ENCODE results near the gene C12orf57. TPM values are rescaled to one million over a fixed set of nuclear protein-coding genes. Genes with fewer than 3 reads are reported as not detected.
A peak's percentile ranks its signal among the peaks of the same experiment; 100 is the strongest.

Gene C12orf57
- total RNA-seq, 1 experiment from 2014 or later = 103 TPM

GRCh38 chr12:6938353-6939190 is 5.2 kb upstream of the C12orf57 start:
- Mint-ChIP-seq H3K36me3 (ENCODE audit: insufficient read depth, unreplicated experiment) (peaks cover 92% of the 10 kb centered on the region), H3K4me3 (ENCODE audit: low read depth, unreplicated experiment) (peak overlapping the region; percentile 75), H3K4me1 (ENCODE audit: low read depth, unreplicated experiment) (peaks cover 37% of the 10 kb centered on the region), H3K27ac (ENCODE audit: unreplicated experiment) (peak overlapping the region; percentile 93), H3K9me3 (ENCODE audit: low read depth, unreplicated experiment) (no peaks in the 10 kb centered on the region), H3K27me3 (ENCODE audit: unreplicated experiment) (peaks cover 6% of the 10 kb centered on the region)
- no peak for DNase-seq
- intact Hi-C loops (cut with micrococcal nuclease; ENCODE audit: unreplicated experiment) = no loop called here
- BruUV-seq (replicated peaks) = TSS peak; percentile 10
- CTCF ChIA-PET = interaction anchor here (0.6 to 1.2 kb wide), 6 partner anchors 10 to 69 kb away, joined by 3 to 10 read pairs (median 6); no protein-coding TSS in a partner anchor
- TF ChIP-seq CTCF (IDR thresholded peaks at IDR 0.05; ENCODE audit: unreplicated experiment) = no peak

GRCh38 chr12:6939191-6939540 is 4.7 kb upstream of the C12orf57 start:
- peaks cover 37% of the 10 kb centered on the region for H3K4me1 Mint-ChIP-seq (ENCODE audit: low read depth, unreplicated experiment)
- BruUV-seq (replicated peaks) = no TSS peak
- H3K9me3 Mint-ChIP-seq (ENCODE audit: low read depth, unreplicated experiment) = no peaks in the 10 kb centered on the region
- TF ChIP-seq CTCF (IDR thresholded peaks at IDR 0.05; ENCODE audit: unreplicated experiment) = no peak
- H3K36me3 Mint-ChIP-seq (ENCODE audit: insufficient read depth, unreplicated experiment) = peaks cover 96% of the 10 kb centered on the region
- CTCF ChIA-PET = interaction anchor here (0.6 kb wide), 1 partner anchor 59 kb away, joined by 3 read pairs; no protein-coding TSS in a partner anchor
- peak overlapping the region; percentile 93 for H3K27ac Mint-ChIP-seq (ENCODE audit: unreplicated experiment)
- DNase-seq = no peak
- intact Hi-C loops (cut with micrococcal nuclease; ENCODE audit: unreplicated experiment) = no loop called here
- H3K27me3 Mint-ChIP-seq (ENCODE audit: unreplicated experiment) = peaks cover 12% of the 10 kb centered on the region
- peak overlapping the region; percentile 75 for H3K4me3 Mint-ChIP-seq (ENCODE audit: low read depth, unreplicated experiment)

GRCh38 chr12:6941267-6941666 is 2.6 kb upstream of the C12orf57 start:
- peaks cover 13% of the 10 kb centered on the region for H3K27me3 Mint-ChIP-seq (ENCODE audit: unreplicated experiment)
- H3K36me3 Mint-ChIP-seq (ENCODE audit: insufficient read depth, unreplicated experiment) = peaks cover 99% of the 10 kb centered on the region

GRCh38 chr12:6941782-6942181 is 2.0 kb upstream of the C12orf57 start:
- Mint-ChIP-seq H3K9me3 (ENCODE audit: low read depth, unreplicated experiment) (no peaks in the 10 kb centered on the region), H3K27ac (ENCODE audit: unreplicated experiment) (peak overlapping the region; percentile 100), H3K27me3 (ENCODE audit: unreplicated experiment) (peaks cover 13% of the 10 kb centered on the region), H3K4me1 (ENCODE audit: low read depth, unreplicated experiment) (peaks cover 47% of the 10 kb centered on the region), H3K36me3 (ENCODE audit: insufficient read depth, unreplicated experiment) (peaks cover 99% of the 10 kb centered on the region), H3K4me3 (ENCODE audit: low read depth, unreplicated experiment) (no peak overlapping the region)
- no TSS peak for BruUV-seq (replicated peaks)
- DNase-seq = no peak
- CTCF ChIA-PET = interaction anchor here (0.5 kb wide), 1 partner anchor 54 kb away, joined by 3 read pairs; no protein-coding TSS in a partner anchor
- intact Hi-C loops (cut with micrococcal nuclease; ENCODE audit: unreplicated experiment) = loop anchor here (5.0 kb wide), 1 partner anchor 74 kb away; the partner anchor contains the start of gene TPI1
- TF ChIP-seq CTCF (IDR thresholded peaks at IDR 0.05; ENCODE audit: unreplicated experiment) = no peak

More at GRCh38 chr12:6941267-6941666, 2.6 kb upstream of the C12orf57 start:
- TF ChIP-seq CTCF (IDR thresholded peaks at IDR 0.05; ENCODE audit: unreplicated experiment) = no peak
- H3K27ac Mint-ChIP-seq (ENCODE audit: unreplicated experiment) = peak overlapping the region; percentile 50
- peaks cover 44% of the 10 kb centered on the region for H3K4me1 Mint-ChIP-seq (ENCODE audit: low read depth, unreplicated experiment)
- no peak for DNase-seq
- CTCF ChIA-PET = interaction anchor here (0.5 to 0.6 kb wide), 3 partner anchors 16 to 388 kb away, joined by 3 read pairs; no protein-coding TSS in a partner anchor
- no TSS peak for BruUV-seq (replicated peaks)
- H3K9me3 Mint-ChIP-seq (ENCODE audit: low read depth, unreplicated experiment) = no peaks in the 10 kb centered on the region
- H3K4me3 Mint-ChIP-seq (ENCODE audit: low read depth, unreplicated experiment) = no peak overlapping the region
- intact Hi-C loops (cut with micrococcal nuclease; ENCODE audit: unreplicated experiment) = loop anchor here (5.0 kb wide), 1 partner anchor 74 kb away; the partner anchor contains the start of gene TPI1

Data from Calu3 (cell line).